Measurements from ENCODE around the gene ITPR1.
"Not testable (repeated sequence)": the region's sequence is repeated elsewhere in the genome, so short reads cannot be mapped to it uniquely, and the experiment has no call there.

ITPR1 gene

GRCh38 chr3:4748701-4749378, 255.7 kb downstream of the ITPR1 start:
- DNase-seq: no peak

DNA sequence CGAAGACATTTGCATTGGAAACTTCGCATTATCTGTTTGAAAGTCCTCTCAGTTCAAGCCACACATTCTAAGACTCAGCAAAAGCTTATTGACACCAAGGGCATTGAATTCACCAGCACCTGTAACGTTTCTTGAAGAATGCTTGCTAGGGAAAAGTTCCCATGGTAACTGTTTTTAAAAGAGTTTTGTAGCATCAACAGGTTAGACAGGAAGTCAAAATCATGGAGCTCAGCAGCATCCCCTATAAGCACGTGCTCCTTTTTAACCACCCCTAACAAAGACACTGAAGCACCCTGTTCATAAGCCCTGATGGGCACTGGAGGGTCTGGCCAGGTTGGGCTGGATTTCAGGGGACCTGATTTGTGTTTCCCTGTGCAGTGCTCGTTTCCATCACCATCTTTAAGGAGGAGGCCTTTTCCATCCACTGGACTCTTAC, 256.4 kb downstream of the ITPR1 start:
- DNase-seq: no peak

GRCh38 chr3:4750306-4750968, 257.3 kb downstream of the ITPR1 start:
- peak; percentile 21 for DNase-seq

DNA sequence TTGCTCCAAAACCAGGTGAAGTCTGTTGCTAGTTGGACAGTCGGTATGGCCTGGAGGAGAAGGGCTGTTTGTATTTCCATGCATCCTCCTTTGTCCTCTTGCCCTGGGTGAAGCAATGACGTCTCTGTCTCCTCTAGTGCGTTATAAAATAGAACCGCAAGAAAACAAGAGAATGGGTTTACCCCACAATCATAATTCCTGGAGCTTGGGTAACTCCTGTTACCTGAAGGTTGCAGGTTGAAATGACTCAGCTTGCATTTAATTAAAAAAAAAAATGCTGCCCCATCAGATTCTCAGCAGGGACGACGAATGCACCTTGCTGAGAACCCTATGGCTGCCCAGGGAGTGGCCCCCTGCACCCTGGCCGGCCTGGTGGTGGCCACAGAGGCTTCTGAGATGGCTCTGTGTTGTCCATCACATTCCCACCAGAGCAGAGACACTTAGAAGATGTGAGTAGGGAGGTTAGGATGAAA, 257.9 kb downstream of the ITPR1 start:
- DNase-seq: no peak

DNA sequence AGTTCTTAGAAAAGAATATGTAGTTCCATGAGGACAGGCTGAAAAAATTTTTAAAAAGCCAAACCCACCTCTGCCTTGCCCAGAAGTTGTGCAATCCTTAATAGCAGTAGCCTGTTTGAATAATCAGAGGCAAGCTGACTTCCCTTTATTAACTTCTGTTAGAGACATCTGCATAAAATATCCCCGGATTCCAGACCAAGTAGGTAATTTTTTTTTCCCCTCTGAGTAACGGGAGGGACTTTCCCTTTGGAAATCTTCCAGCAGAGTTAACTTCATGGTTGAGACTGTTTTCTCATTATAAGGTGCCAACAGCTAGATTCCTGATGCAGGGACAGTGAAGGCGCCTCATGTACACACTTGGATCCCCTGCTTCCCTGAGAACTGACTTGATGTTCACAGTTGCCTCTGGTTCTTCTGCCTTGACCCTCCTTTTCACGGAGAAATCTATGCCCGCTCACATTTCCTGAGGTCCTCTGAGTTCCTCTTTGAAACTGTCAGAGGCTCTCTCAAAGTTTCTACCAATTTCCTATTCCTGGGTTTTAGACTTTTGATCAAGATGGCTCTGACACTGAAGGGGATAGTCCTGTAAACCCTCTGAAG, 258.5 kb downstream of the ITPR1 start:
- DNase-seq: no peak

GRCh38 chr3:4752201-4753072, 259.3 kb downstream of the ITPR1 start:
- no peak for DNase-seq

GRCh38 chr3:4753073-4753691, 260.0 kb downstream of the ITPR1 start:
- DNase-seq: no peak

DNA sequence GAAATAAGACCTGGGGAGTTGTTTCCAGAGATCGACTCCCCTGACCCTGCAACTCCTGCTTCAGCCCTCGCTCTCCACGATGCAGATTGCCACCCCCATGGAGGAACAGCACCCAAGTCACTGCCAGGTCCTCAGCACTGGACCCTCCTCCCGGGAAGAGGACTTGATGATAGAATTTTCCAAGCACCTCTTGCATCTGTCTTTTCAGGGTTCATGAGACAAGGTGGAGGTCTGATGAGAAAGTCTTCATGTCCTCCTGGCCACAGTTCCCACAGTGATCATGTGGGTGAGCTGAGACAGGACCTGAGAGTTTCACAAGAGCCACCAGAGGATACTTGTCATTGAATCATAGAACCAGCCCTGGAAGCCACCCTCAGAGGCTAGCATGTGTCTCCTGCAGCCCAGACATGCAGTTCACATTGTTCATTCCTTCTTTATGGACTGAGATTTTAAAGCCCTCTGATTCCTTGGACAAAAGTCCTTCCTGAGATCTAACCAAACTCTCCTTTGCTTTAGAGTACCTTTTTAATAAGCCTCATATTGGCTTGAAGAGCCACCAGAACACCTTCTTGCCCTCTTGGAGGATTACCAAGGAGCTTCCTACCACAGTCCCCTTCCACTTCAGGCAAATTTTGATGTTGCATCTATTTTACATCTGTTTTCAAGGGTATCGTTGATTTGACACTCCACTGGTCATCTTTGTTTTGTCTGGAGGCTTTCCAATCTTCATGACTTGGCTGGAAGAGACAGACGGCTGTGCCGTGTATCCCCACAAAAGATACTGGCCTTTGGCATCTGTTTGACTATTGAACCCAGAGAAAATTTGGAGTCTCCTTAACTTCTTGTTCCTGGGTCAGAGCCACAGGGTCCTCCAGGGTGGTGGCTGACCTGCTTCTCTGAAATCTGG, 261.3 kb downstream of the ITPR1 start:
- no peak for DNase-seq

- DNase-seq: no peak
These were observed 262.4 kb downstream of the ITPR1 start for GRCh38 chr3:4755566-4755965.

- DNase-seq: no peak
These were observed 263.1 kb downstream of the ITPR1 start for GRCh38 chr3:4756057-4756775.

DNA sequence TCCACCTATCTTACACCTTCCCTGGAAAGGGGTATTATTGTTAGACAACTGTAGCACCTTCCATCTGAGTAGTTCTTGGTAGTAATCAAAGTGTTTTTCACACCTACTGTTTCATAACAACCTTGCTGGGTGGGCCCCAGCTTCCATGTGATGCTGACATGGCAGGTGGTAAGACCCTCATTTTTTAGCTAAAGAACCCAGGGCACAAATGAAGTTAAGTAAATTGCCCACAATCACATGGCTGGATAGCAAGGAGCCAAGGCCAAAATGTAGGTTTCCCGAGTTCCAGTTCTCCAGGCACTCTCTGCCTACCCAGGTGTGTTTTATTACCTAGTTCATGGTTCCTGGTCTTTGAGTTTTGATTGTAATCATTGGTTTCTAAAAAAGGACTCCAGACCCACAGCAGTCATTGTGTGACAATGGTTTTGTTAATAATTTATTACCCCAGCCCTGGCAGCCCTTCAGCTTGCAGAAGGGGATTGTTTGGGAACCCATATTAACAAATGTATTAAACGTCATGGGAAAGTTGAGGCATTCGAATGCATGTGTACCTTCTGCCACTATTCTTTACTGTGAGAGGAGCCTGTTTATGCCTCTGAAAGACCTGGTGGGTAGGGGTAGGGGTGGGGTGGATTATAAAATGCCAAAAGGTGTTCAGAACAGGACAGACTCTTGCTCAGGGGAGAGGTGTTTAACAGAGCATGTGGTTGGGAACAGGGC, 263.9 kb downstream of the ITPR1 start:
- no peak for DNase-seq

- DNase-seq: no peak
These were observed 264.6 kb downstream of the ITPR1 start for GRCh38 chr3:4757575-4758248.

DNA sequence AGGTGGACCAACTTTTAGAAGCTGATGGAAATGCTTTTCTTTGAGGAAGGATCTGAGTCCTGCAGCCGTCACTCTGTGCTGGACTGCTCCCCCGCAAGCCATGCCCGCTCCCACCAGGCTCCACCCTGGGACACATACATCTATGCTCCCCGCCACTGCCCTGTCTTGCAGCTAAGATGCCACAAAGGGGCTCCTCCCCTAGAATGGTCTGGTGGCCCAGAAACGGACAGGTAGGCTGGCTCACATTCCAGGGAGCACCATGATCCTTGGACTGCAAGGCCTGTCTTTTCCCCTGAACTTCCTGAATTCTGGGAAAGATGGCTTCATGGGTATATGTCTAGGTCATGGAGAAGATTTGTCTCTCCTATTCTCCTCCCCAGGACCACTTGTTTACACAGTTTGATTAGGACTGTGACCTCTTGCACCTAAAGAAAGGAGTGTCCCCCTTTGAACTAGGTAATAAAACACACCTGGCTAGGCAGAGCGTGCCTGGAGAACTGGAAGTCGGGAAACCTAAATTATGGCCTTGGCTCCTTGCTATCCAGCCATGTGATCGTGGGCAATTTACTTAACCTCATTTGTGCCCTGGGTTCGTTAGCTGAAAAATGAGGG, 265.2 kb downstream of the ITPR1 start:
- no peak for DNase-seq

GRCh38 chr3:4758957-4759656, 266.0 kb downstream of the ITPR1 start:
- DNase-seq: no peak

DNA sequence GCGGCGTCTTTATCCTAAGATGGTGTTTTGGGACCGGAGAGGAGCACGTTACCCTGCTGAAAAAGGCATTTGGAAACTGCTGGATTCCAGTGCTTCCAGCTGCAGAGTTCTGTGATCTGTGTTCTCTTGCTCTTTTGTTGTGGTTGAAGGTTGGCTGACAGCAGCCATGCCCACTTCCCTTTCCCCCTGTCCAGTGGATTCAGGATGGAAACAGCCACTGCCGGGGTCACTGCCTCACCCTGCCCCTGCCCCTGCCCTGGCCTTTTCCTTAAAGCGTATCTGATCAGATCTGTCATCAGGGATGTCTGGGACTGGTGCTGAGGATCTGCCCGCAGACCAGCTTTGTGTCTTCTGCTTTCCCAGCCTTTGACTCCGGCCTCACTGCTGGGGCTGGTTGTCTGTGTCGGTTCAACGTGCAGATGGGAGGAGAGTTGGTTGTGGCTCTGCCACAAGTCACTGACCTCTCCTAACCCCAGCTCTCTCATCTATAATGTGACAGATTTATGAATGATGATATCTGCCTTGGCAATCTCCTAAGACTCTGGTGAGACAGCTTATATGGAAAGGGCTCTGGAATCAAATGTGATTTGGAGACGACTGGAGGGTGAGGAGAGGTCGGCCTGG, 266.7 kb downstream of the ITPR1 start:
- DNase-seq: no peak

DNA sequence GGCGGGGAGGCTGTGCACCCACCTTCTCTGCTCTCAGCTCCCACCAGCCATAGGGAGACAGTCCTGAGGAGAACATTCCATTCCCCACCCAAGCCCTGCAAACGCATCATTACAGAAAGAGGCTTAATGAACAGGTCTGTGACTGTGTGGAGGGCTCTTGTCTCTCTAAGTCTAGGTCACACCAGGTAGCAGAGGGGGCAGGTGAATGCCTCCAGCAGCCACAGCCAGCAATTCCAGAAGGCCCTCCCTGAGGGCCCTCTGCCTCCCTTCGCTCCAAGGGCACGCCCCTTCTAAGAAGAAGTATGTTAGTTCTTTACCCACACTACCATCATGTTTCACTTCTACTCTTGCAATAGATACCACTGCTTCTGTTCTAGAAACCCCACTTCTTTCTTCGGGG, 268.6 kb downstream of the ITPR1 start:
- no peak for DNase-seq

GRCh38 chr3:4762481-4763230, 269.5 kb downstream of the ITPR1 start:
- not testable (repeated sequence) for DNase-seq

Measured in stimulated activated CD4-positive, alpha-beta T cell treated with anti-CD3 and anti-CD28 coated beads, Interleukin-15, amount 100 ng/mL, for 24 hours (primary cell).